Body of pancreas (tissue), 4 donors: Measurements from ENCODE around the gene ERGIC2.

Experiments
- CTCF ChIP-seq, 7 experiments: fragments of 450-650 bp in 4 of 7; fragments of 200-600 bp in 3 of 7; sonication (generic) in 3 of 7; IDR thresholded peaks; one replicate each; pipeline ENCODE4 v1.5.1; 2016 to 2019; ENCODE audit warnings: antibody characterized with exemption in 7 of 7
- POLR2A ChIP-seq, 3 donors: fragments of 450-650 bp; IDR thresholded peaks; one replicate each; pipeline ENCODE4 v1.6.1; 2016; ENCODE audit warnings: antibody characterized with exemption in 3 of 3, mild to moderate bottlenecking in 2 of 3

GRCh38 chr12:29320295-29321085, 60.5 kb downstream of the ERGIC2 start:
- TF ChIP-seq CTCF (IDR thresholded peaks at IDR 0.05) (no peak), POLR2A (IDR thresholded peaks at IDR 0.05) (no peak)
